HCT116 (cell line): ENCODE measurements around the gene ITPR2. TPM values are rescaled to one million over a fixed set of nuclear protein-coding genes. Genes with fewer than 3 reads are reported as not detected.

Experiments
- ATAC-seq: fragments of 200-7000 bp; cut with Tn5 transposase; 2 replicates; pipeline ENCODE4 v1.9.1; 2020; ENCODE audit warnings: mild to moderate bottlenecking, moderate library complexity
- BruUV-seq: library from RNA; stranded (reverse); fragments of 400-500 nt; replicated peaks from 2 replicates; lab custom pipeline; 2021; lab: Mats Ljungman, UMichigan
- CTCF ChIA-PET: fragments of 300-600 bp; sonication (Branson Sonifier 250); formaldehyde crosslinking; loops from one replicate; lab custom pipeline; 2021; ENCODE audit warnings: antibody characterized with exemption; lab: Charles Lee
- POLR2A ChIA-PET: fragments of 300-600, 350-600 bp; sonication (Branson Sonifier 250); formaldehyde crosslinking; loops from one replicate; lab custom pipeline; 2021; ENCODE audit warnings: antibody characterized with exemption; lab: Charles Lee
- RAD21 ChIA-PET, 2 experiments: fragments of 300-600 bp; sonication (Branson Sonifier 250); formaldehyde crosslinking; loops; one replicate each; lab custom pipeline; 2023; ENCODE audit warnings: low total read pairs in 2 of 2; ENCODE audit not compliant: uncharacterized antibody in 2 of 2, unreplicated experiment in 2 of 2, low non-redundant PET in 1 of 2; lab: Charles Lee
- DNase-seq: peaks from one replicate; pipeline ENCODE4 v3.0.0-alpha.2; 2010; ENCODE audit warnings: low read depth, low spot score
- H2AFZ ChIP-seq: fragments of 200-600 bp; shearing (Covaris generic), sonication (generic); 2 replicates; pipeline ENCODE4 v1.6.1; 2017; ENCODE audit warnings: low read depth, mixed run types, mixed read lengths, antibody characterized with exemption, low read length; ENCODE audit not compliant: poor library complexity, severe bottlenecking
- H3K27ac ChIP-seq: 2 replicates; pipeline ENCODE4 v1.5.1; 2012; ENCODE audit warnings: low read depth, low read length
- H3K27me3 ChIP-seq: fragments of 200-600 bp; sonication (generic); 2 replicates; pipeline ENCODE4 v1.6.1; 2016; ENCODE audit warnings: mixed run types, low read length, mixed read lengths; ENCODE audit not compliant: insufficient read depth
- H3K36me3 ChIP-seq, 2 experiments: fragments of 200-500 bp in 1 of 2; fragments of 200-600 bp in 1 of 2; sonication (Bioruptor generic) in 1 of 2; sonication (generic) in 1 of 2; 2 replicates each; pipeline versions ENCODE4 v1.5.1 to v1.6.1; 2014 to 2016; ENCODE audit warnings: low read length in 2 of 2, inconsistent platforms in 1 of 2, mixed read lengths in 1 of 2, mixed run types in 1 of 2; ENCODE audit not compliant: insufficient read depth in 2 of 2, control insufficient read depth in 1 of 2
- H3K4me1 ChIP-seq, 2 experiments: fragments of 200-600 bp in 1 of 2; sonication (generic) in 1 of 2; 2 replicates each; pipeline versions ENCODE4 v1.5.1 to v1.6.1; 2012 to 2017; ENCODE audit warnings: low read length in 2 of 2, inconsistent platforms in 1 of 2, mild to moderate bottlenecking in 1 of 2, mixed read lengths in 1 of 2, mixed run types in 1 of 2, moderate library complexity in 1 of 2; ENCODE audit not compliant: insufficient read depth in 2 of 2, control insufficient read depth in 1 of 2
- H3K4me2 ChIP-seq: fragments of 200-600 bp; sonication (generic); 2 replicates; pipeline ENCODE4 v1.6.1; 2017; ENCODE audit warnings: mixed run types, low read length, mixed read lengths
- H3K4me3 ChIP-seq, 2 experiments: fragments of 200-600 bp in 1 of 2; sonication (generic) in 1 of 2; replicated peaks in 1 of 2; 2 replicates each; pipeline ENCODE4 v1.5.1; 2011 to 2016; ENCODE audit warnings: low read length in 2 of 2, control low read depth in 1 of 2, low read depth in 1 of 2, mild to moderate bottlenecking in 1 of 2, mixed read lengths in 1 of 2, mixed run types in 1 of 2
- H3K79me2 ChIP-seq: fragments of 200-600 bp; sonication (generic); 2 replicates; pipeline ENCODE4 v1.6.1; 2017; ENCODE audit warnings: mild to moderate bottlenecking, mixed run types, low read length, moderate library complexity, mixed read lengths; ENCODE audit not compliant: insufficient read depth
- H3K9ac ChIP-seq: fragments of 200-600 bp; sonication (generic); 2 replicates; pipeline ENCODE4 v1.6.1; 2016; ENCODE audit warnings: low read length, mixed read lengths
- H3K9me2 ChIP-seq: fragments of 200-600 bp; sonication (generic), shearing (Covaris generic); 2 replicates; pipeline ENCODE4 v1.6.1; 2017; ENCODE audit warnings: mixed run types, mild to moderate bottlenecking, moderate library complexity; ENCODE audit not compliant: insufficient read depth
- H3K9me3 ChIP-seq, 2 experiments: fragments of 200-500 bp in 1 of 2; fragments of 200-600 bp in 1 of 2; sonication (Bioruptor generic) in 1 of 2; sonication (generic) in 1 of 2; 2 replicates each; pipeline ENCODE4 v1.6.1; 2014 to 2017; ENCODE audit warnings: low read length in 2 of 2, mixed read lengths in 2 of 2, inconsistent platforms in 1 of 2, low read depth in 1 of 2, mild to moderate bottlenecking in 1 of 2, mixed run types in 1 of 2, moderate library complexity in 1 of 2; ENCODE audit not compliant: control insufficient read depth in 1 of 2, insufficient read depth in 1 of 2
- H4K20me1 ChIP-seq: fragments of 200-600 bp; sonication (generic), shearing (Covaris generic); 2 replicates; pipeline ENCODE4 v1.6.1; 2017; ENCODE audit warnings: mixed run types, mild to moderate bottlenecking, moderate library complexity; ENCODE audit not compliant: insufficient read depth
- EGR1 ChIP-seq: IDR thresholded peaks from 2 replicates; pipeline ENCODE4 v1.6.1; 2012; ENCODE audit warnings: low read depth
- ELF1 ChIP-seq: IDR thresholded peaks from 2 replicates; pipeline ENCODE4 v1.6.1; 2012; ENCODE audit warnings: low read depth, borderline replicate concordance
- FOSL1 ChIP-seq: IDR thresholded peaks from 2 replicates; pipeline ENCODE4 v1.6.1; 2012; ENCODE audit warnings: low read depth
- JUND ChIP-seq: IDR thresholded peaks from 2 replicates; pipeline ENCODE4 v1.6.1; 2012
- POLR2AphosphoS5 ChIP-seq: IDR thresholded peaks from 2 replicates; pipeline ENCODE4 v1.6.1; 2011; ENCODE audit warnings: mild to moderate bottlenecking, low read depth, low read length, moderate library complexity
- SP1 ChIP-seq: IDR thresholded peaks from 2 replicates; pipeline ENCODE4 v1.6.1; 2012; ENCODE audit warnings: low read depth
- intact Hi-C: fragments of 100-400 bp; cut with micrococcal nuclease; formaldehyde crosslinking; loops from 2 replicates; pipeline ENCODE4 v1.10.0; 2022
- total RNA-seq: library from RNA; stranded (reverse); gene quantifications from one replicate; pipeline ENCODE4 v1.2.1, GENCODE V29; 2021; ENCODE audit not compliant: unreplicated experiment
- TF ChIP-seq, protein P1 (sequence below): IDR thresholded peaks from 2 replicates; pipeline ENCODE4 v1.6.1; 2011; ENCODE audit warnings: mild to moderate bottlenecking, low read length, moderate library complexity; ENCODE audit not compliant: insufficient replicate concordance; ENCODE audit errors: extremely low read depth
- TF ChIP-seq, protein P2 (sequence below): IDR thresholded peaks from 2 replicates; pipeline ENCODE4 v1.6.1; 2012
- TF ChIP-seq, protein P3 (sequence below): IDR thresholded peaks from 2 replicates; pipeline ENCODE4 v1.6.1; 2012; ENCODE audit warnings: low read depth
- TF ChIP-seq, protein P4 (sequence below), 3 experiments: fragments of 200-600 bp in 1 of 3; sonication (generic) in 1 of 3; IDR thresholded peaks in 2 of 3; conservative IDR thresholded peaks in 1 of 3; 2 replicates each; pipeline ENCODE4 v1.5.1; 2012 to 2017; ENCODE audit warnings: low read depth in 2 of 3, low read length in 2 of 3, antibody characterized with exemption in 1 of 3, borderline replicate concordance in 1 of 3, control low read depth in 1 of 3, mild to moderate bottlenecking in 1 of 3, mixed read lengths in 1 of 3, mixed run types in 1 of 3, moderate library complexity in 1 of 3; ENCODE audit not compliant: insufficient read depth in 1 of 3

ITPR2 gene
- total RNA-seq, 1 experiment from 2014 or later, result 6.5 TPM

DNA sequence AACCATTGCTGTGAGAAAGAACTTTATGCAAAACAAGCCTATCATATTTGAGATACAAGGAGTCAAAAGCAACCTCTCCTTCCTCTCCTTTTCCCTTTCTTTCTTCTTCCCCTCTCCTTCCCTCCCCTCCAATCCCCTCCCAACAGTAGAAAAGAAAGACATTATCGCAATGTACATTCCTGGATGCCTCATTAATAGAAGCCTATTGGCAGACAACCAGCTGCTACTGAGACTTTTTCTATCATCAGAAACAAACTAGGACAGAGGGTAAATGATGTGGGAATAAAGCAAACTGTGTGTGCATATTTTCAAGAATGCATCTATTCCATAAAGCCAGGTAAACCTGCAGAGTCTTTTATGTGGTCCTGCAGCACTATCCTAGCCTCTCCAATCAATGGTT, 237.2 kb downstream of the ITPR2 start (continued):
- TF ChIP-seq, protein P1, sequence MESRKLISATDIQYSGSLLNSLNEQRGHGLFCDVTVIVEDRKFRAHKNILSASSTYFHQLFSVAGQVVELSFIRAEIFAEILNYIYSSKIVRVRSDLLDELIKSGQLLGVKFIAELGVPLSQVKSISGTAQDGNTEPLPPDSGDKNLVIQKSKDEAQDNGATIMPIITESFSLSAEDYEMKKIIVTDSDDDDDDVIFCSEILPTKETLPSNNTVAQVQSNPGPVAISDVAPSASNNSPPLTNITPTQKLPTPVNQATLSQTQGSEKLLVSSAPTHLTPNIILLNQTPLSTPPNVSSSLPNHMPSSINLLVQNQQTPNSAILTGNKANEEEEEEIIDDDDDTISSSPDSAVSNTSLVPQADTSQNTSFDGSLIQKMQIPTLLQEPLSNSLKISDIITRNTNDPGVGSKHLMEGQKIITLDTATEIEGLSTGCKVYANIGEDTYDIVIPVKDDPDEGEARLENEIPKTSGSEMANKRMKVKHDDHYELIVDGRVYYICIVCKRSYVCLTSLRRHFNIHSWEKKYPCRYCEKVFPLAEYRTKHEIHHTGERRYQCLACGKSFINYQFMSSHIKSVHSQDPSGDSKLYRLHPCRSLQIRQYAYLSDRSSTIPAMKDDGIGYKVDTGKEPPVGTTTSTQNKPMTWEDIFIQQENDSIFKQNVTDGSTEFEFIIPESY, result no peak
- no peak for TF ChIP-seq JUND
- TF ChIP-seq, all 23 proteins: peak for 0

DNA sequence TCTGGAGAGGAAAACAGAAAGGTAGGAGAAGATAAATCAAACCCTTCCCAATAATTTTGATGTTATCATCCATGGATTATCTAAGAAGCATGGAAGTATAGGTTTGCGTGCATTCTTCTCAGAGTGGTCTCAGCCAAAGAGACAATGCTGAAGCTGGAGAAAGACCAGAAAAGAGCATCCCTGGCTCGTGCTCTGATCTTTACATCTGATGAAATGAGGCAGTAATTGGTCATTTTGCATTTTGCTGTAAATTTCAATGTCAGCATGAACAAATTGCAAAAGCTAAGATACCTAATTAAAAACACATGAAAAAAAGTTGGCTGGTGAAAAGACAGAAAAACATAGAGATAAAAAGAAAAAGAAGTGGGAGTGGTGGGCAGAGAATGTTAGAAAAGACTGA, 252.4 kb downstream of the ITPR2 start:
- TF ChIP-seq, protein P2, sequence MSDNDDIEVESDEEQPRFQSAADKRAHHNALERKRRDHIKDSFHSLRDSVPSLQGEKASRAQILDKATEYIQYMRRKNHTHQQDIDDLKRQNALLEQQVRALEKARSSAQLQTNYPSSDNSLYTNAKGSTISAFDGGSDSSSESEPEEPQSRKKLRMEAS, result no peak
- TF ChIP-seq POLR2AphosphoS5 (no peak), EGR1 (no peak), FOSL1 (no peak), SP1 (no peak), ELF1 (no peak)
- TF ChIP-seq, protein P3, sequence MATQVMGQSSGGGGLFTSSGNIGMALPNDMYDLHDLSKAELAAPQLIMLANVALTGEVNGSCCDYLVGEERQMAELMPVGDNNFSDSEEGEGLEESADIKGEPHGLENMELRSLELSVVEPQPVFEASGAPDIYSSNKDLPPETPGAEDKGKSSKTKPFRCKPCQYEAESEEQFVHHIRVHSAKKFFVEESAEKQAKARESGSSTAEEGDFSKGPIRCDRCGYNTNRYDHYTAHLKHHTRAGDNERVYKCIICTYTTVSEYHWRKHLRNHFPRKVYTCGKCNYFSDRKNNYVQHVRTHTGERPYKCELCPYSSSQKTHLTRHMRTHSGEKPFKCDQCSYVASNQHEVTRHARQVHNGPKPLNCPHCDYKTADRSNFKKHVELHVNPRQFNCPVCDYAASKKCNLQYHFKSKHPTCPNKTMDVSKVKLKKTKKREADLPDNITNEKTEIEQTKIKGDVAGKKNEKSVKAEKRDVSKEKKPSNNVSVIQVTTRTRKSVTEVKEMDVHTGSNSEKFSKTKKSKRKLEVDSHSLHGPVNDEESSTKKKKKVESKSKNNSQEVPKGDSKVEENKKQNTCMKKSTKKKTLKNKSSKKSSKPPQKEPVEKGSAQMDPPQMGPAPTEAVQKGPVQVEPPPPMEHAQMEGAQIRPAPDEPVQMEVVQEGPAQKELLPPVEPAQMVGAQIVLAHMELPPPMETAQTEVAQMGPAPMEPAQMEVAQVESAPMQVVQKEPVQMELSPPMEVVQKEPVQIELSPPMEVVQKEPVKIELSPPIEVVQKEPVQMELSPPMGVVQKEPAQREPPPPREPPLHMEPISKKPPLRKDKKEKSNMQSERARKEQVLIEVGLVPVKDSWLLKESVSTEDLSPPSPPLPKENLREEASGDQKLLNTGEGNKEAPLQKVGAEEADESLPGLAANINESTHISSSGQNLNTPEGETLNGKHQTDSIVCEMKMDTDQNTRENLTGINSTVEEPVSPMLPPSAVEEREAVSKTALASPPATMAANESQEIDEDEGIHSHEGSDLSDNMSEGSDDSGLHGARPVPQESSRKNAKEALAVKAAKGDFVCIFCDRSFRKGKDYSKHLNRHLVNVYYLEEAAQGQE, result no peak
- TF ChIP-seq, protein P4, sequence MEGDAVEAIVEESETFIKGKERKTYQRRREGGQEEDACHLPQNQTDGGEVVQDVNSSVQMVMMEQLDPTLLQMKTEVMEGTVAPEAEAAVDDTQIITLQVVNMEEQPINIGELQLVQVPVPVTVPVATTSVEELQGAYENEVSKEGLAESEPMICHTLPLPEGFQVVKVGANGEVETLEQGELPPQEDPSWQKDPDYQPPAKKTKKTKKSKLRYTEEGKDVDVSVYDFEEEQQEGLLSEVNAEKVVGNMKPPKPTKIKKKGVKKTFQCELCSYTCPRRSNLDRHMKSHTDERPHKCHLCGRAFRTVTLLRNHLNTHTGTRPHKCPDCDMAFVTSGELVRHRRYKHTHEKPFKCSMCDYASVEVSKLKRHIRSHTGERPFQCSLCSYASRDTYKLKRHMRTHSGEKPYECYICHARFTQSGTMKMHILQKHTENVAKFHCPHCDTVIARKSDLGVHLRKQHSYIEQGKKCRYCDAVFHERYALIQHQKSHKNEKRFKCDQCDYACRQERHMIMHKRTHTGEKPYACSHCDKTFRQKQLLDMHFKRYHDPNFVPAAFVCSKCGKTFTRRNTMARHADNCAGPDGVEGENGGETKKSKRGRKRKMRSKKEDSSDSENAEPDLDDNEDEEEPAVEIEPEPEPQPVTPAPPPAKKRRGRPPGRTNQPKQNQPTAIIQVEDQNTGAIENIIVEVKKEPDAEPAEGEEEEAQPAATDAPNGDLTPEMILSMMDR (IDR thresholded peaks at IDR 0.05 in 2 of 3, conservative IDR thresholded peaks at IDR 0.05 in 1 of 3; ENCODE audit: borderline replicate concordance in 1 of 3, insufficient read depth in 1 of 3, low read depth in 2 of 3, low read length in 2 of 3), result no peak
- Histone ChIP-seq H4K20me1 (no peaks in the 10 kb centered on the region), H3K27me3 (no peaks in the 10 kb centered on the region), H3K79me2 (no peaks in the 10 kb centered on the region), H3K4me2 (no peak overlapping the region), H3K27ac (no peak overlapping the region), H3K36me3 (no peaks in the 10 kb centered on the region), H3K4me1 (no peaks in the 10 kb centered on the region), H3K9me2 (0 out of 2 replicates have a peak, but pooled peaks cover 3% of the 10 kb centered on the region), H3K9ac (no peak overlapping the region), H3K4me3 (no peak overlapping the region), H3K9me3 (no peaks in the 10 kb centered on the region), H2AFZ (no peak overlapping the region)
- ChIA-PET CTCF (no interaction called here), POLR2A (no interaction called here), RAD21 (no interaction called here)
- ATAC-seq (no peak), DNase-seq (no peak)
- no TSS peak for BruUV-seq
- intact Hi-C loops, result no loop called here
